HG03039 (cell line): ENCODE results near the gene SETX.

Experiments
- ATAC-seq: cut with Tn5 transposase; IDR thresholded peaks from one replicate; pipeline ENCODE4 v1.9.1; 2021; ENCODE audit warnings: mild to moderate bottlenecking, moderate library complexity; ENCODE audit not compliant: unreplicated experiment

SETX gene

DNA sequence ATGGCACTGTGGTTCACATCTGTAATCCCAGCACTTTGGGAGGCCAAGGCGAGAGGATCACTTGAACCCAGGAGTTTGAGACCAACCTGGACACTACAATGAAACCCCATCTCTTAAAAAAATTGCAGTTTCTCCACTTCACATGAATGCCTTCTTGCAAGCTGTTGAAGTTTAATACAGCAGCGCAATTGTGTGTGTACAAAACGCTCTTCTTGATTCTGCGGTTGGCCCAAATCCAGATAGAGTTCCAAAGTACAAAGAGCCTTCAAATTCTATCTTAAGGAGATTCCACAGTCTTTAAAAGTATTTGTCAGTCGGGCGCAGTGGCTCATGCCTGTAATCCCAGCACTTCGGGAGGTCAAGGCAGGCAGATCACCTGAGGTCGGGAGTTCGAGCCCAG lies 9.3 kb upstream of the SETX start:
- no peak for ATAC-seq

DNA sequence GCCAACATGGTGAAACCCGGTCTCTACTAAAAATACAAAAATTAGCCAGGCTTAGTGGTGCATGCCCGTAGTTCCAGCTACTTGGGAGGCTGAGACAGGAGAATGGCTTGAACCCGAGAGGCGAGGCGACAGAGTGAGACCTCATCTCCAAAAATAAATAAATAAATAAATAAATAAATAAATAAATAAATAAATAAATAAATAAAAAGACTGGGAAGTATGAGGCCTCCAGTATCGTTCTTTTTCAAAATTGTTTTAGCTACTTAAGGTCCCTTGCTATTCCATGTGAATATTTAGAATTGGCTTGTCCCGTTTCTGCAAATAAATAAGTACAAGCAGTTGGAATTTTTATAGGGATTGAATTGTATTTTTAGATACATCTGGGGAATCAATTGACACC lies 3.0 kb upstream of the SETX start:
- ATAC-seq: no peak

DNA sequence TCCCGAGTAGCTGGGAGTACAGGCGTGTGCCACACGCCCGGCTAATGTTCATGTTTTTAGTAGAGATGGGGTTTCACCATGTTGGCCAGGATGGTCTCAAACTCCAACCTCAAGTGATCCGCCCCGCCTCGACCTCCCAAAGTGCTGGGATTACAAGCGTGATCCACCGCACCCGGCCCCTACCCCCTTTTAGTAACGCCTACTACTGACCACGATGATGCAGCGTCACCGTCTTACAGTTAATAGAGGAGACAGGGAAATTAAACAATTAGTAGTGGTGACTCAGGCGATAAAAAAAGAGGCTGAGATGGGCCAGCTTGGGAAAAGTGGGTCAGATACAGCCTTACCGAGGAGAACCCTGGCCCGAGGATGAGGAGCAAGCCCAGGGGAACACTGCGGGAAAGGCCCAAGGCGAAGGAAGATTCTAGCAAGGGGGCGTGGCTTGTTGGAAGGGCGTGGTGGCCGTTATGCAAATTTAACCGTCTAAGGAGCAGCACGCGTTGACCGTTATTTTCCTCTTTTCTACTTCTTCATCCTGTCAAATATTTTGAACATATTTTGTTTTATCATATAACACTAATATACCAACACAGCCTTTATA lies 1.6 kb upstream of the SETX start:
- no peak for ATAC-seq

DNA sequence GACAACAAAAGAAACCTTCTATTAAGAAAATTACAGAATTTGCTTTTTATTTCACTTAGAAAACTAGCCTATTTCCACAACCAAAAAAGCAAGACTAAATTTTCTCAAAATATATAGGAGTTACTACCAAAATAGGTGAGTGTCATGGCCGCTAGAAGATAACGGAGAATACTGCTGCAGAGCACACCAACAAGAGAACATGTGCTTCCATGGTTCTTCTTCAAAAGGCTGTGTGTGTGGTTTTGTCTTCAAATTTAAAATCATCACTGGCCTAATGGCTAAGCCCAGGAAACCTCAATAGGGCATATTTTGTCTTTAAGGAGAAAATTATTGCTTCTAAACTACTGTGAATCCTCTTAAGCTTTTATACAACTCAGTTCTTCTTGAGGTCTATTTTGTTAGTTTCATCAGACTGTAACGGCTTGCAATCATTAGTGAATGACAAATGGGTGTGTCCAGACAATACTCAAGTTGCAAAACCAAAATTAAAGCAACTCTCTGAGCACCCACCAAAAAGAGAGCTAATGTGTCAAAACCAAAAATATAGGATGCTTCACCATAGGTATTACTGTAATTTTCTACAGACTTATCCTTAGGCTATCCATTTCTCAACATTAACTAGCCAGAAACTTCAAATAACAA lies 3.3 kb downstream of the SETX start:
- no peak for ATAC-seq

DNA sequence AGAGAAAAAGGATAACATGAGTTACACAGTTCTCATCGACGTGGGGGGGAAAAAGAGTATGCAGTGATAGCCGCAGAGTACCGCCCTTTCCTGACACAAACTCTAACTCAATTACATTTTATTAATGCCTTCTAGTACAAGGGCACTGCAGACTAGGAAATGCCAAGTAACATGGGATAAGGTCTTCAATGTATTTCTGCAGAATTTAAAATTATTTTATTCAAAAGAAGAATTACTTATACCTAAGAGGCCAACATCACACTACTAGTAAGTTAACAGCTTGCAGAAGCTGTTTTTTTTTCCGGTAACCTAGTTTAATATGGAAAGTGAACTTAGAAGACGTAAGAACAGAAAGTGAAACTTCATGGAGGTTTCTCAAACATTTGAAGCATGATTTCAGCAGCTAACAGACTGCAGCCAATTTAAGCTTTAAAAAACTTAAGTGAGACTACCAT lies 3.9 kb downstream of the SETX start:
- no peak for ATAC-seq

DNA sequence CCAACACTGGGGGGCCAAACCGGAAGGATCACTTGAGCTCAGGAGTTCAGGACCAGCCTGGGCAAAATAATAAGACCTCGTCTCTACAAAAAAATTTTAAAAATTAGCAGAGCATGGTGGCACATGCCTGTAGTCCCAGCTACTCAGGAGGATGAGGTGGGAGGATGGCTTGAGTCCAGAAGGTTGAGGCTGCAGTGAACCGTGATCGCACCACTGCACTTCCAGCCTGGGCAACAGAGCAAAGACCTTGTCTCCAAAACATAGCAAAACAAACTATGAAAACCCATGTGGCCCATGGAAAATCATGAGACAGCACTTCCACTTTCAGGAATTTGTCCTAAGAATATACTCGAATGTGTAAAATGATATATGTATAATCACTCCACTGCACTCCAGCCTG lies 6.1 kb downstream of the SETX start:
- no peak for ATAC-seq

DNA sequence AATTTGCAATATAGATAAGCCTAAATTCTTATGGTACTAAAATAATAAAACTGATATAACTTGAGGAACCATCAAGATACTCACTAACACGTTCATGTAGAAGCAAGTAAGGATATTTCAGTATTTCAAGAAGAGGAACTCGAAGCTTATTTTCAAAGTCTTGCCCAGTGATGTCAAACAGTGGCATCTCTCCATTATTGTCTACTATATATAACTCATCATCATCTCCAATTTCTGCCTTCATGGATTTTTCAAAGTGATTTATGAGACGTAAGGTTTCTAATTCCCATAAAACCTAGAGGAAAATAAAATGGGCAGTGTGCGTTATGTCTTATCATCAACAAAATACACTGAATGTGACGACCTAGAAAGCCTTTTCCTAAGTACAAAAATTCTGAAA lies 8.6 kb downstream of the SETX start:
- ATAC-seq: no peak

DNA sequence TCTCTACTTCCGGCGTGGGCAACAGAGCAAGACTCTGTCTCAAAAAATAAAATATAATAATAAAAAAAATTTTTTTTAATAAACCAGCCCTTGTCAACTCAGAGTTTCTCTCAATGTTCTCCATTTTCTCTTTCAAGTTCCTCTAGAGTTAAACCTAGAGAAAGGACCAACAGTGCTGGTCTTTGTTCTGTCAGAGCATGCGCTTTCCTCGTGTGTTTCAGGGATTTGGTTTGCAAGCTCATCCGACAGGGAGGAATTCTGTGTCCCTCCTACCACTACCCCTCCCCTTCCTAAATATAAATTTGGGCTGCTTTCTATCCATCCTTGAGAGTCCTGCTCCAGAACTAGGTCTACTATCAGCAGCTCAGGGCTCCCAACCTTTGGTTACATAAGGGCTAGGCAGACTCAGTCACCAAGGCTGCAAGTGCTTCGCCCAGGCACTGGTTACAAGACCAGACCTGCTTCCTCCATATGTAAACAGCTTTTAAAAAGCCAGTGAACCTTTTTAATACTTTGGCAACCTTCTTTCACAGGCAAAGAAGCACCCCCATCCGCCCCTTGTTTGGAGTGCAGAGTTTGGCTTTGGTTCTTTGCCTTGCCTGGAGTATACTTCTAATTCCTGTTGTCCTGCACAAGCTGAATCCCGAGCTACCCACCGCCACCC lies 13.5 kb downstream of the SETX start:
- no peak for ATAC-seq

DNA sequence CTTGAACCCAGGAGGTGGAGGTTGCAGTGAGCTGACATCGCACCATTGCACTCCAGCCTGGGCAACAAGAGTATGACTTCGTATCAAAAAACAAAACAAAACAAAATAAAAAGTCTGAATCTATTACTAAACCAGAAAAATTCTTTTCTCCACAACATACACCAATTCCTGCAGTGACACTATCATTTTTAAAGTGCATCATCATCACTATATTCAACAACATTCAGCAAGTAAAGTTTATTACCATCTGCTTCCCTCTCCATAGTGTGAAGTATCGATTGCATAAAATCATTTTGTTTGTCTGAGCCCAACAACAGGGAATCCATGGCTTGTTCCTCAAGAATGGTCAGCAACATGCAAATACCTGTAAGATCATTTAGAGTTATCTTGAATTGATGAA lies 20.4 kb downstream of the SETX start:
- ATAC-seq: no peak

DNA sequence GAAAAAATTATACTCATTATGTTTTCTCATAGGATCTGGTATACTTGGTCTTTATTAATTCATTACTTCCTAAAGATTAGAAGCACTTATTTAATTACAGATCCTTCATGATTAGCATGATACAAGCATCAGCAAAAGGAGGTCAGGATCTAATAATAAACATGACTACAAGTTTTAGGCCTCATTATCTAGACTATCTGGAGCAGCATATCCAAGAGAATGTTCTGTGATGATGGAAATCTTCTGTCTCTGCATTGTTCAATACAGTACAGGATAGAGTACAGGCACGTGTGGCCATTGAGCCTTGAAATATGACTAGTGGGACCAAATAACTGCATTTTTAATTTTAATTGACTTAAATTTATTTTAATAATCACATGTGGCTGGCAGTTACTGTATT lies 21.2 kb downstream of the SETX start:
- no peak for ATAC-seq

DNA sequence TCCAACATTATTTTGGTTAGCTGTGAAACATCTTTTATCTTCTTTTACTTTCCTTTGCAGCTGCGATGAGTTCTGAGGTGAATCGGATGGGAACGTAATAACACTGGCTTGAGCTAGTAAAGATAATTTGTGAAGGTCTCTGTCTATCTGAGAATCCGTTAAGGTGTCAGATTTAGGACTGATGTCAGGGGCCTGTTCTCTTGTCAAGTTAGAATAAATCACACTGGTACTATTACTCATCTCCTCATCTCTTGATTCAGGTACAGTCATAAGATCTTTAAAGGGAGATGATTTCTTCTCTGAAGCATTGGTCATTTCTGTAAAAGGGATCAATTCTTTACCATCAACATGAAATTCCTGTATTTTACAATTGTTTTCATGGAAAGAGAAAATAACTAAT lies 26.2 kb downstream of the SETX start:
- ATAC-seq: no peak

DNA sequence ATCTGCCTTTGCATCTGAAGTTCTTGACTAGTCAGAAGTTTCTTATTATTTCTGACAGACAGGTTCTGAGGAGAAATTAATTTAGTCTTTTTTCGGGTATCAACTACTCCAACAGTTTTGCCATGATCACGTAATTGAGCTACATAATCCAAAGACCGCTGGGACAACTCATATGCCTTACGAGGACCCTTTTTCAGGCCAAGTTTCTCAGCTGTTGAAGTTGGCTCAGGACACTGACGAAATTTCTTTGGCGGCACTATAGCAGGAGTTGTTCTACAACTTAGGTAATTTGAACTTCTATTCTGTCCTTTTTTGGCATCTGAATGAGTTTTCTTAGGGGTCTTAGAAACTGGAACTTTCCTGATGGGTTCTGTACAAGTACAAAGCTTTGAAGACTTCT lies 27.2 kb downstream of the SETX start:
- ATAC-seq: no peak

DNA sequence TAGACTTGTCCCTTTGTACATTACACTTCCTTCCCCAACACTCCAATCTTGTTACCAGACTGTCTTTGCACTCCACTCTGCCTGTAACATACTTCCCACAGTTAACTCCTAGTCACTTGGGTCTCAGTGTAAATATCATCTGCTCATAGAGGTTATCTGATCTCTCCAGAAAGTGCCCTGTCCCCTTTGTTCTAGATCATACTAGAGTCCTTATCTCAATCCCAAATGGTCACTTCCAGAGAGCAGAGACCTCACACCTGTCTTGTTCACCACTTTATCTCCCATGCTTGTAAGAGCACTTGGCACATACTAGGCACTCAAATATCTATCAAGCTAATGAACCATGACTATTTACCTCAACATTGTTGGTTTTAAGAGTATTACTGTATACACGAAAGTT lies 30.4 kb downstream of the SETX start:
- no peak for ATAC-seq

DNA sequence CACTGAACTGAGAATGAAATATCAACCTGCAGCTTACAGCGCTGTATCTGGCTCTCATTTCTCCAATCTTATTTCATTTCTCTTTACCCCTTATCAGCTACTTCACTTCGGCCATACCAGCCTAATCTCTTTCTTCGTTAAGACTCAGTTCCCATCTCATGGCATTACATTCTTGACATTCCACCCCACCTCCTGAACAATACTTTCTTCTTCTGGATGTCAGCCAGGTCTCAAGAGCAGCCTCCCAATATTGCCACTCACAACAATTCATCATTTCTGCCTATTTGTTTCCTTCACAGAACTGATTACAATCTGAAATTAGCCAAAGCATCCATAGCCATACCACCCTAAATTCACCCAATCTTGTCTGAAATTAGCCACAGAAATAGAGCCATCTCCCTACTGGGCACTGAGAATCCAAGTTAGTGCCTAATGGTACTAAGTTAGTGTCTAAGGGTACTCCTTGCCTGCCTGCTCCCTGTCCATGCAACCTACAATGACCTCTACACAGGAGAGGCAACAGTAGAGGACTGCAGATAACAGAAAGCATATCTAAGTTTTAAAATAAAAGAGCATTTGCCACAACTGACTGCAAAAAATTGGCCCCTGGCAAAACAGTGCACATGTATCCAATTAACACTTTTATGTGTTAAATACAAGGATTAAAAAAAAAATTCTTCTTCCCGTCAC lies 35.2 kb downstream of the SETX start:
- no peak for ATAC-seq

DNA sequence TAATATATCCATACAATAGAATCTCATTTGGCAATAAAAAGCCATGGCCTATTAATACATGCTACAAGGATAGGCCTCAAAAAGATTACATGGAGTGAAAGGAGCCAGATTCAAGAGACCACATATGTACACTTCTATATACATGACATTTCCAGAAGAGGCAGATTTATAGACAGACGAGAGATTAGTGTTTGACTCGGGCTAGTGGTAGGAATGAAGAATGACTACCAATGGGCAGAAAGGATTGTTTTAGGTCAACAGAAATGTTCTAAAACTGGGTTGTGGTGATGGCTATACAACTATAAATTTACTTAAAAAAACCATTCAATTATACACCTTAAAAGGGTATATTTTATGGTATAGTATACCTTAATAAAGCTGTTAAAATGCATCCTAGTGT lies 41.9 kb downstream of the SETX start:
- ATAC-seq: no peak

DNA sequence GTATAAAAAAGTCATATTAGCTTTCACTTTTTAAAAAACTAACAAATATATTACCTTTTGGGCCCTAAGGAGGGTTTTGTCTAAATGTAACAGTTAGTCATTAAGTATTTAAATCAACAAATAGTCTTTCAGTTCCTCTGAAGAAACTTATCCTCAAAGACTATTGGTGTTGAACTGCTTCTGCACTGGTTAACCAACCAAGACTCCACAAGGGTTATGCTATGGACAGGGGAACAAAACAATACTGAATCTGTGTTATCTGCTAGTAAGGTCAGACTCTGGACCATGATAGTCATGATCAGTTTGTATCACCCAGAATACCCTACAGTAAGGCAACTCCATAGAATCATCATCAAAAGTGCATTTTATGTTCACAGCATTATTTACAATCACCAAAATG lies 42.4 kb downstream of the SETX start:
- ATAC-seq: no peak

DNA sequence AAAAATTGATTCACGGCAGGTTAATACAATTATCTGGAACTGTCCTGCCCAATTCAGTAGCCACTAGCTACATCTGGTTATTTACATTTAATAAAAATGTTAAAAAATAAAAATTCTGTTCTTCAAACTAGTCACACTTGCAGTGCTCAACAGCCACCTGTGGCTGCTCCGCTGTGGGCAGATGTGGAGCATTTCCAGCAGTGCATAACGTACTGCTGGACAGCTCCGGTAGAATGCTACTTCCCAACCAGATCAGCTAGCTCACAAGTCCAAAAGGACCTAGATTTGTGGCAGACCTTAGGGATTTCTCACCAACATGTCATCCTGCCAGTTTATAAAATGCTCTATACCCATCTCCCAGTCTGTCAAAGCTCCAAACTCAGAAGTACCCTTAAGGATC lies 42.8 kb downstream of the SETX start:
- no peak for ATAC-seq

DNA sequence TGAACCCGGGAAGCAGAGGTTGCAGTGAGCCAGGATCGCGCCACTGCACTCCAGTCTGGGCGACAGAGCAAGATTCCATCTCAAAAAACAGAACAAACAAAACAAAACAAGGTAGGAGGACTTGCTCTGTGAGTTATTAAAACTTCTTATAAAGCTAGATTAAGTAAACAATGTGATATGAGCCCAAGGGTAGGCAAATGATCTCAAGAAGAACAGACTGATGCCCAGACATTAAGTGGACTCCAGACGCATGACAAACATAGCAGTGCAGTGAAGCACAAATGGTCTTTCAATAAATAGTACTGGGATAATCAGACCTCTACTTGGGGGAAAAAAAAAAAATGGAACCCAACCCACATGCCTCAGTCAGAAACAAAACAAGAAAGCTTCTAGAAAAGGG lies 45.7 kb downstream of the SETX start:
- ATAC-seq: no peak

DNA sequence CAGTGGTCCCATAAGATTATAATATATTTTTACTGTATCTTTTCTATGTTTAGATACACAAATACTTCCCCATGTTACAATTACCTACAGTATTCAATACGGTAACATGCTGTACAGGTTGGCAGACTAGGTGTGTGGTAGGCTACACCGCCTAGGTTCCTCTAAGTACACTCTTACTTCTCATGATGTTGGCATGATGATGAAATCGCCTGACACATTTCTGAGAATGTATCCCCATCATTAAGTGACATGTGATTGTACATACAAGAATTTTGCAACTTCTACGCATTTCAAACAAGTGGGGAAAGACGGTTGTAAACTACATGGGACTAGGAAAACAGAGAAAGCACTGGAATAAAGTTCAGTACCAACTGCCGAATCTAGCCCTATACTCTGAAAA lies 53.3 kb downstream of the SETX start:
- no peak for ATAC-seq

DNA sequence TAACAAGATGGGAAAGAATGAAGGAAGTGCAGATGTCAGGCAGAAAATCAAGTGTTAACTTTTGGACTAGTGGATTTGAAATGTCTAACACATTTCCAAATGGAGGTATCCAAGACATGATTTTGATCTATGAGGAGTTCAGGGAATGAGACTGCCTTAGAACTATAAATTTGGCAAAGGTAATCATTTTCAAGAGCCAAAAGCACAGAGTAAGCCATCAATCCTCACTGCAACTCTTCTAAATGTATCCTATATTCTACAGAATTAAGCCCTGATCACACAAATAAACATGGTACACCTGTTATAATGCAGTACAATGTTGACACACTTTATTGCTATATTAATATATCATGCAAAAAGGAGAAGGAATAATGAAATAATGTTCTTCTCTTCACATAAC lies 55.6 kb downstream of the SETX start:
- no peak for ATAC-seq

DNA sequence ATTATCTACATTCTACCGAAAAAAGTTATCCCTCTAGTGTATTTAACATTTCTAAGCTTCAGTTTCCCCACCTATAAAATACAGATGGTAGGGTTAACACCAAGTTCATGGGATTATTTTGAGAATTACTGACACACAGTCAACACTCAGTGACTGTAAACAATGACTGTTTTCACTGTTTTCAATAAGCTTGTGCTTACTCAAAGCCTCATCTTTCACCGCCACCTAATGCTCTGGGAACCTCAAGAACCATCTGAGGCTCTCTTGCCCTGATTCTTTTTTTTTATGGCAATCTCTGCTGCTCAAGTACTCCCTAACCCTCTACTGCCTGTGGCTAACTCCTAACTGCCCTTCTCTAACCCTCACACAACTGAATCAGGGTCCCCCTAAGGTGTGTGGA lies 59.6 kb downstream of the SETX start:
- ATAC-seq: no peak

DNA sequence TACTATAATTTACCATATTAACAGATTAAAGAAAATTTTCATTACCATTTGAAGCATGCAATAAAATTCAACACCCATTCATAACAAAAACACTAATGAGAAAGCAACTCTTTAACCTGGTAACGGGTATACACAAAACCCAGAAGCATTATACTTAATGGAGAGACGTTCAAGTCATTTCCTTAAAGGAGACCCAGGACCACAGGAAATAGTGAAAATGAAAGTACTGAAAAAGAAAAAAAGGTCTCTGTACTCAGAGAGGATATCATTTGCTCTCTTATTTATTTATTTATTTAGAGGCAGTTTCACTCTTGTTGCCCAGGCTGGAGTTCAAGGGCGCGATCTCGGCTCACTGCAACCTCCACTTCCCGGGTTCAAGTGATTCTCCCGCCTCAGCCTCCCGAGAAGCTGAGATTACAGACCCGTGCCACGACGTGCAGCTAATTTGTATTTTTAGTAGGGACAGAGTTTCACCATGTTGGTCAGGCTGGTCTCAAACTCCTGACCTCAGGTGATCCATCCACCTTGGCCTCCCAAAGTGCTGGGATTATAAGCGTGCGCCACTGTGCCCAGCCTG lies 61.6 kb downstream of the SETX start:
- no peak for ATAC-seq
